H1 (cell line): Measurements from ENCODE around the gene NAV2. TPM values are rescaled to one million over a fixed set of nuclear protein-coding genes. Genes with fewer than 3 reads are reported as not detected.

Source experiments
- CTCF ChIA-PET: fragments of 300-600 bp; sonication (Branson Sonifier 250); formaldehyde crosslinking; loops from one replicate; lab custom pipeline; 2021; ENCODE audit not compliant: partially characterized antibody; lab: Charles Lee
- POLR2A ChIA-PET: fragments of 300-600 bp; sonication (Branson Sonifier 250); formaldehyde crosslinking; loops from one replicate; lab custom pipeline; 2021; ENCODE audit warnings: inconsistent platforms; ENCODE audit not compliant: partially characterized antibody; lab: Charles Lee
- DNase-seq, 2 experiments: peaks; one replicate each; pipeline versions ENCODE4 v3.0.0 to v3.0.0-alpha.2; 2010 to 2022; ENCODE audit warnings: low spot score in 2 of 2, low read depth in 1 of 2, mixed read lengths in 1 of 2
- FAIRE-seq: peaks from 2 replicates; lab custom pipeline; 2011; peaks lifted over from hg19 to GRCh38; lab: Jason Lieb, UNC
- H2AFZ ChIP-seq: 2 replicates; pipeline ENCODE4 v1.8.1; 2012; ENCODE audit warnings: low read length, inconsistent platforms
- H2AK5ac ChIP-seq: 2 replicates; pipeline ENCODE4 v1.6.1; 2013; ENCODE audit warnings: low read depth, low read length
- H2BK120ac ChIP-seq: replicated peaks from 2 replicates; pipeline ENCODE3; 2013; ENCODE audit warnings: low read depth, low read length, inconsistent platforms
- H2BK12ac ChIP-seq: 2 replicates; pipeline ENCODE4 v1.6.1; 2013; ENCODE audit warnings: low read depth, low read length
- H2BK15ac ChIP-seq: 2 replicates; pipeline ENCODE4 v1.6.1; 2013; ENCODE audit warnings: low read length
- H2BK20ac ChIP-seq: 2 replicates; pipeline ENCODE4 v1.6.1; 2013; ENCODE audit warnings: low read length
- H2BK5ac ChIP-seq: 2 replicates; pipeline ENCODE4 v1.6.1; 2013; ENCODE audit warnings: low read depth, low read length
- H3K14ac ChIP-seq: 2 replicates; pipeline ENCODE4 v1.6.1; 2013; ENCODE audit warnings: inconsistent platforms; ENCODE audit not compliant: insufficient read length
- H3K18ac ChIP-seq: 2 replicates; pipeline ENCODE4 v1.6.1; 2013; ENCODE audit warnings: low read length; ENCODE audit errors: extremely low read depth
- H3K23ac ChIP-seq: 2 replicates; pipeline ENCODE4 v1.6.1; 2013; ENCODE audit warnings: inconsistent platforms; ENCODE audit not compliant: insufficient read length
- H3K23me2 ChIP-seq: 2 replicates; pipeline ENCODE4 v1.6.1; 2013; ENCODE audit warnings: low read depth, low read length
- H3K27ac ChIP-seq: 2 replicates; pipeline ENCODE4 v1.6.1; 2011; ENCODE audit warnings: low read depth, low read length, inconsistent platforms
- H3K27me3 ChIP-seq, 4 experiments: replicated peaks in 1 of 4; 1 replicate in 1 of 4; 2 replicates in 3 of 4; pipeline versions ENCODE4 v1.6.1 to v1.8.1; 2011 to 2013; ENCODE audit warnings: low read length in 3 of 4, mild to moderate bottlenecking in 3 of 4, inconsistent platforms in 2 of 4, mixed read lengths in 2 of 4, moderate library complexity in 1 of 4; ENCODE audit not compliant: control insufficient read depth in 3 of 4, insufficient read depth in 3 of 4; ENCODE audit errors: extremely low read depth in 1 of 4
- H3K36me3 ChIP-seq, 4 experiments: 2 replicates each; pipeline versions ENCODE4 v1.6.1 to v1.8.1; 2011 to 2013; ENCODE audit warnings: mild to moderate bottlenecking in 4 of 4, low read length in 3 of 4, moderate library complexity in 2 of 4, control low read depth in 1 of 4, inconsistent platforms in 1 of 4; ENCODE audit not compliant: insufficient read depth in 4 of 4, control insufficient read depth in 2 of 4
- H3K4ac ChIP-seq: replicated peaks from 2 replicates; pipeline ENCODE3; 2013; ENCODE audit warnings: low read length, low read depth, mixed read lengths, inconsistent platforms; ENCODE audit not compliant: insufficient read length
- H3K4me1 ChIP-seq, 4 experiments: replicated peaks in 1 of 4; 1 replicate in 1 of 4; 2 replicates in 3 of 4; pipeline versions ENCODE4 v1.6.1 to v1.8.1; 2011 to 2013; ENCODE audit warnings: low read length in 3 of 4, inconsistent platforms in 2 of 4, mixed read lengths in 1 of 4; ENCODE audit not compliant: insufficient read depth in 4 of 4, control insufficient read depth in 3 of 4
- H3K4me2 ChIP-seq, 2 experiments: 2 replicates each; pipeline versions ENCODE4 v1.6.1 to v1.8.1; 2011 to 2013; ENCODE audit warnings: low read depth in 2 of 2, low read length in 2 of 2, control low read depth in 1 of 2, inconsistent platforms in 1 of 2, mild to moderate bottlenecking in 1 of 2; ENCODE audit not compliant: insufficient read depth in 1 of 2
- H3K4me3 ChIP-seq, 4 experiments: fragments of 200-600, 300-600 bp in 1 of 4; sonication (generic), shearing (Covaris generic), sonication (Bioruptor Twin) in 1 of 4; 2 replicates each; pipeline versions ENCODE4 v1.5.1 to v1.8.1; 2011 to 2016; ENCODE audit warnings: low read length in 4 of 4, low read depth in 3 of 4, control low read depth in 2 of 4, inconsistent platforms in 2 of 4, mild to moderate bottlenecking in 2 of 4, mixed read lengths in 1 of 4, moderate library complexity in 1 of 4; ENCODE audit not compliant: insufficient read depth in 2 of 4; ENCODE audit errors: extremely low read depth in 1 of 4
- H3K56ac ChIP-seq: replicated peaks from 2 replicates; pipeline ENCODE3; 2013; ENCODE audit warnings: low read depth, mild to moderate bottlenecking, mixed read lengths, low read length, inconsistent platforms; ENCODE audit not compliant: insufficient read length
- H3K79me1 ChIP-seq: 2 replicates; pipeline ENCODE4 v1.6.1; 2013; ENCODE audit warnings: low read depth, low read length, control low read depth
- H3K79me2 ChIP-seq, 2 experiments: 2 replicates each; pipeline versions ENCODE4 v1.6.1 to v1.8.1; 2012 to 2013; ENCODE audit warnings: low read length in 2 of 2, mild to moderate bottlenecking in 2 of 2, inconsistent platforms in 1 of 2; ENCODE audit not compliant: insufficient read depth in 2 of 2, control insufficient read depth in 1 of 2
- H3K9ac ChIP-seq, 4 experiments: replicated peaks in 1 of 4; 1 replicate in 1 of 4; 2 replicates in 3 of 4; pipeline versions ENCODE4 v1.6.1 to v1.8.1; 2011 to 2013; ENCODE audit warnings: low read depth in 3 of 4, low read length in 3 of 4, control low read depth in 2 of 4, mild to moderate bottlenecking in 2 of 4, moderate library complexity in 2 of 4, inconsistent platforms in 1 of 4; ENCODE audit errors: extremely low read depth in 1 of 4
- H3K9me3 ChIP-seq, 2 experiments: 2 replicates each; pipeline versions ENCODE4 v1.6.1 to v1.8.1; 2012 to 2013; ENCODE audit warnings: mild to moderate bottlenecking in 2 of 2, moderate library complexity in 2 of 2, control low read depth in 1 of 2, inconsistent platforms in 1 of 2, low read depth in 1 of 2, low read length in 1 of 2, mixed read lengths in 1 of 2; ENCODE audit not compliant: insufficient read depth in 2 of 2
- H4K20me1 ChIP-seq, 2 experiments: replicated peaks in 1 of 2; 2 replicates each; pipeline versions ENCODE3 to v1.8.1; 2011 to 2013; ENCODE audit warnings: inconsistent platforms in 2 of 2, low read length in 2 of 2, mild to moderate bottlenecking in 1 of 2; ENCODE audit not compliant: insufficient read depth in 2 of 2, control insufficient read depth in 1 of 2
- H4K5ac ChIP-seq: 2 replicates; pipeline ENCODE4 v1.6.1; 2013; ENCODE audit warnings: low read length, low read depth, mixed read lengths, inconsistent platforms; ENCODE audit not compliant: insufficient read length
- H4K8ac ChIP-seq: 2 replicates; pipeline ENCODE4 v1.8.0; 2013; ENCODE audit warnings: mild to moderate bottlenecking, moderate library complexity, low read length, inconsistent platforms; ENCODE audit not compliant: insufficient read depth; ENCODE audit errors: extremely low read depth
- H4K91ac ChIP-seq: replicated peaks from 2 replicates; pipeline ENCODE3; 2013; ENCODE audit warnings: low read length, mixed read lengths, inconsistent platforms; ENCODE audit not compliant: insufficient read length
- BCL11A ChIP-seq, 2 experiments: IDR thresholded peaks; one replicate each; pipeline ENCODE4 v1.6.1; 2011; ENCODE audit warnings: low read depth in 2 of 2, low read length in 2 of 2, mild to moderate bottlenecking in 2 of 2
- CEBPB ChIP-seq: IDR thresholded peaks from 2 replicates; pipeline ENCODE4 v1.6.1; 2012; ENCODE audit warnings: low read depth, low read length
- CTBP2 ChIP-seq: IDR thresholded peaks from 2 replicates; pipeline ENCODE4 v1.7.0; 2011; ENCODE audit warnings: borderline replicate concordance, mild to moderate bottlenecking, moderate library complexity, mixed read lengths, low read length; ENCODE audit not compliant: insufficient read depth, insufficient read length
- EP300 ChIP-seq, 2 experiments: IDR thresholded peaks; 1 replicate in 1 of 2; 2 replicates in 1 of 2; pipeline ENCODE4 v1.6.1; 2011 to 2012; ENCODE audit warnings: low read depth in 2 of 2, low read length in 2 of 2, mild to moderate bottlenecking in 2 of 2, borderline replicate concordance in 1 of 2, inconsistent platforms in 1 of 2, moderate library complexity in 1 of 2
- HDAC6 ChIP-seq: IDR thresholded peaks from one replicate; pipeline ENCODE4 v1.7.1; 2012; ENCODE audit warnings: low read depth, mild to moderate bottlenecking, inconsistent platforms, low read length, moderate library complexity
- JUN ChIP-seq: IDR thresholded peaks from 2 replicates; pipeline ENCODE4 v1.6.1; 2011; ENCODE audit warnings: low read depth, mild to moderate bottlenecking, improper control_type of control experiment, low read length
- MAFK ChIP-seq: IDR thresholded peaks from 2 replicates; pipeline ENCODE4 v1.6.1; 2012; ENCODE audit warnings: low read depth, mild to moderate bottlenecking, improper control_type of control experiment, low read length
- NRF1 ChIP-seq: IDR thresholded peaks from 2 replicates; pipeline ENCODE4 v1.6.1; 2011; ENCODE audit warnings: mild to moderate bottlenecking, low read depth, low read length, improper control_type of control experiment
- PHF8 ChIP-seq: fragments of 200-600 bp; sonication (generic); conservative IDR thresholded peaks from 2 replicates; pipeline ENCODE4 v1.7.1; 2012; ENCODE audit warnings: low read depth, mild to moderate bottlenecking, inconsistent platforms, low read length, moderate library complexity
- POU5F1 ChIP-seq: IDR thresholded peaks from 2 replicates; pipeline ENCODE4 v1.6.1; 2011; ENCODE audit warnings: low read depth, mild to moderate bottlenecking, low read length, moderate library complexity
- SP2 ChIP-seq: IDR thresholded peaks from 2 replicates; pipeline ENCODE4 v1.6.1; 2012; ENCODE audit warnings: mild to moderate bottlenecking, low read length, inconsistent platforms
- SRF ChIP-seq: IDR thresholded peaks from 2 replicates; pipeline ENCODE4 v1.6.1; 2011; ENCODE audit warnings: mild to moderate bottlenecking, low read depth, low read length, moderate library complexity
- TAF1 ChIP-seq: IDR thresholded peaks from 2 replicates; pipeline ENCODE4 v1.6.1; 2011; ENCODE audit warnings: mild to moderate bottlenecking, low read depth, low read length
- TCF12 ChIP-seq: IDR thresholded peaks from 2 replicates; pipeline ENCODE4 v1.6.1; 2011; ENCODE audit warnings: low read depth, mild to moderate bottlenecking, low read length
- WGBS, 2 experiments: shearing (Covaris generic) in 1 of 2; methylation state at CpG; one replicate each; pipeline versions ENCODE4 v1.1.6 to v1.1.7; 2013 to 2015; ENCODE audit warnings: low lambda C conversion rate in 2 of 2, mixed read lengths in 2 of 2, inconsistent platforms in 1 of 2, low coverage in 1 of 2, missing lambda C conversion rate in 1 of 2; ENCODE audit not compliant: insufficient replicate concordance in 2 of 2, insufficient coverage in 1 of 2, insufficient read length in 1 of 2; ENCODE audit errors: extremely low coverage in 1 of 2, missing lambda C conversion rate in 1 of 2; 5-methylcytosine and 5-hydroxymethylcytosine counted together
- polyA plus RNA-seq, 7 experiments: library from polyadenylated mRNA; depleted of rRNA in 3 of 7; stranded (reverse) in 5 of 7; unstranded in 2 of 7; fragments of >200 nt in 5 of 7; fragments of 200-250 nt in 2 of 7; gene quantifications; 1 replicate in 5 of 7; 2 replicates in 1 of 7; 4 replicates in 1 of 7; pipeline versions ENCODE4 v1.2.1 to v1.2.3, GENCODE V29; 2011 to 2013; ENCODE audit warnings: missing spikeins in 2 of 7, mixed read lengths in 2 of 7
- total RNA-seq: library from RNA; stranded (reverse); fragmentation: NEBNext Ultra II Directional; extraction: Animal tissue kit (Norgen Biotek cat#: 25700); gene quantifications from 2 replicates; pipeline ENCODE4 v1.2.1, GENCODE V29; 2021

The NAV2 gene
- total and polyA plus RNA-seq, 2 of the 8 experiments (the other 6 are each of a cell fraction or from before 2014, with no cell fraction given) = 35.6 to 73.6 TPM

DNA sequence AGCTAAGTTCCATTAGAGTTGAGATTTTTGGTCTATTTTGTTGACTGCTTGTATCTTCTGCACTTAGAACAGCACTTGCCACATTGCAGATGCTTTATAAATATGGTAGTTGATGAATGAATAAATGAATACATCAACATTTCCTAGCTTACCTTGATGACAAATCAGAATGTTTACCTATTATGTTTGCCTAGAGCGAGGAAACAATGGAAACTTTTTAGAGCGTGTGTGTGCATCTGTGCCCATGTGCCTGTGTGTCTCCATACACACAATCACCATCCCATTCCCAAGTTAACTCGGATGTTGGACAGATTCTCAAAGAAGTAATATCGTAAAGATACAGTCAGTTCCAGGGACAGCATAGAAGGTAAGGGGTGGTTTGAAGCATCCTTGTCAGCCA, 308.6 kb downstream of the NAV2 start:
- H3K27ac ChIP-seq = no peak overlapping the region
- peaks cover 0 to 29% of the 10 kb centered on the region in 2 experiments; a peak in 3 of 4 replicates for H3K79me2 ChIP-seq
- TF ChIP-seq BCL11A (IDR thresholded peaks at IDR 0.05; ENCODE audit: low read depth in 2 of 2, low read length in 2 of 2) (no peak), CEBPB (no peak), HDAC6 (no peak), PHF8 (no peak), JUN (no peak), EP300 (IDR thresholded peaks at IDR 0.05; ENCODE audit: borderline replicate concordance in 1 of 2, low read depth in 2 of 2, low read length in 2 of 2) (no peak), TAF1 (no peak), SP2 (no peak), SRF (no peak), NRF1 (no peak), MAFK (no peak), TCF12 (no peak), POU5F1 (no peak), CTBP2 (no peak)

More for the DNA sequence above, 308.6 kb downstream of the NAV2 start:
- 86% methylated on average over 4 of the region's 4 CpGs; no CpG with 5 or more reads in 1 of the 2 experiments for WGBS, 2 experiments
- Histone ChIP-seq H2BK15ac (no peak overlapping the region), H3K79me1 (peaks cover 2% of the 10 kb centered on the region; the same call in 1 of the 2 replicates), H3K4ac (no peak overlapping the region), H3K4me3 (peak overlapping the region in 1 of 4 experiments; percentile 66; a peak in 1 of 8 replicates), H3K4me1 (peaks cover 17 to 44% (median 40%) of the 10 kb centered on the region in 4 experiments), H4K20me1 (no peaks in the 10 kb centered on the region), H3K36me3 (no peaks in the 10 kb centered on the region), H3K56ac (no peak overlapping the region), H4K5ac (no peak overlapping the region), H3K18ac (peak overlapping the region; percentile 41), H4K91ac (no peak overlapping the region), H3K14ac (no peak overlapping the region), H2BK20ac (no peak overlapping the region), H3K9me3 (no peaks in the 10 kb centered on the region), H3K9ac (no peak overlapping the region), H3K23ac (no peak overlapping the region), H3K23me2 (peaks cover 9% of the 10 kb centered on the region; the same call in 1 of the 2 replicates), H3K27me3 (no peaks in the 10 kb centered on the region), H2BK5ac (0 out of 2 replicates have a peak overlapping the region, but pooled peaks have one; percentile 1), H3K4me2 (peak overlapping the region; percentile 77 to 95; a peak in 3 of 4 replicates), H2BK120ac (peak overlapping the region; percentile 44), H4K8ac (no peak overlapping the region), H2AFZ (no peak overlapping the region), H2AK5ac (no peak overlapping the region), H2BK12ac (0 out of 2 replicates have a peak overlapping the region, but pooled peaks have one; percentile 3)
- DNase-seq (no peak), FAIRE-seq (no peak)
- ChIA-PET POLR2A (interaction anchor here (0.7 to 1.5 kb wide), 2 partner anchors 10 kb away, joined by 3 to 4 read pairs; no protein-coding TSS in a partner anchor), CTCF (interaction anchor here (8.6 to 9.3 kb wide), 2 partner anchors 25 to 70 kb away, joined by 72 to 99 read pairs; no protein-coding TSS in a partner anchor)
